Stromal cell of bone marrow (primary cell): ENCODE results near the gene MYOD1.
A peak's percentile ranks its signal among the peaks of the same experiment; 100 is the strongest.

ENCODE experiments used
- DNase-seq: peaks from one replicate; pipeline ENCODE4 v3.0.0-alpha.2; 2012; ENCODE audit warnings: low read depth

The MYOD1 gene

DNA sequence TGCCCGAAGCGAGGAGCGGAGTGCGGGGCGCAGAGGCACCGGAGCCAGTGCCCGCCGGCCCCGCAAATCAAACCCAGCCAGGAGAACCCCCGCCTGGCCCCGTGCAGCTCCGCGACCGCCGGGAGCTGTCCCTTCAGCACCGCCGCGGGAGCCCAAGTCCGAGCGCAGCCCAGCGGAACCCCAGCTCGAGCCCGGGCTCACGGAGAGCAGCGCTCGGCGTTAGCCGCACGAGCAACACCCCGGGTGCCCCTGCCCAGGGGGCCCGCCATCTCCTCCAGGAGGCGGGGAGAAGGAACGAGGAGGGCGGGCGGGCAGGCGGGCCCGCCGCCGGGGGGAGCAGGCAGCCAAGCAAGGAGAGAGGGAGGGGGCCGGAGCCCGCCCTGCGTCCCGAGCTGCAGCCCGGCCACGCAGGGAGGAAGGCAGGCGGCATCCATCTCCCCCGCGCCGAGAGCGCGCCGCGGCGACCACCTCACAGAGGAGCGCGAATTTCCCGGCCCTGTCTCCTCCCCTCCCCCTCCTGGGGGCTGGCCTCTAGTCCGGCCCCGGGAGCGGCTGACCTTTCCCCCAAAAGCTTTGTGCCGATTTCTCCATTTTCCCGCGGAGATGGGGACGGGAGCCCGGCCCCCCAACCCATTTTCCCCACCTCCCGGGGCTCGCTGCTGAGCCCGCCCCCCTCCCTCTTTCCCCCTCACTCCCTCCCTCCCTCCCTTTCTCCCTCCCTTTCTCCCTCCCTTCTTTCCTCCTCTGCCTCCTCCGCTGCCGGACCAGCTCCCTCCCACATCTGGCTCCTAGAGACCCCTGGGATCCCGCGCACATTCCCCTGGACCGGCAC lies 15.8 kb downstream of the MYOD1 start:
- peak; percentile 41 for DNase-seq

DNA sequence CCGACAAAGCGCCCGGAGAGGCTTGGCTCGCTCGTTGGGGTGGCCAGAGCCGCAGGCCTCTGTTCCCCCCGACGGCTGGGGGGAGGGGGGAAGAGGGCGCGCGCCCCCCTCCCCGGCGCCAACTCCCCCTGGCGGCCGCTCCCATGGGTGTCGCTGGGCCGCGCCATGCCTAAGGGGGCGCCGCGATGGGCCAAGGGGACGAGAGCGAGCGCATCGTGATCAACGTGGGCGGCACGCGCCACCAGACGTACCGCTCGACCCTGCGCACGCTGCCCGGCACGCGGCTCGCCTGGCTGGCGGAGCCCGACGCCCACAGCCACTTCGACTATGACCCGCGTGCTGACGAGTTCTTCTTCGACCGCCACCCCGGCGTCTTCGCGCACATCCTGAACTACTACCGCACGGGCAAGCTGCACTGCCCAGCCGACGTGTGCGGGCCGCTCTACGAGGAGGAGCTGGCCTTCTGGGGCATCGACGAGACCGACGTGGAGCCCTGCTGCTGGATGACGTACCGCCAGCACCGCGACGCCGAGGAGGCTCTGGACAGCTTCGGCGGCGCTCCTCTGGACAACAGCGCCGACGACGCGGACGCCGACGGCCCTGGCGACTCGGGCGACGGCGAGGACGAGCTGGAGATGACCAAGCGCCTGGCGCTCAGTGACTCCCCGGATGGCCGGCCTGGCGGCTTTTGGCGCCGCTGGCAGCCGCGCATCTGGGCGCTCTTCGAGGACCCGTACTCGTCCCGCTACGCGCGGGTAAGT lies 16.6 kb downstream of the MYOD1 start:
- no peak for DNase-seq

DNA sequence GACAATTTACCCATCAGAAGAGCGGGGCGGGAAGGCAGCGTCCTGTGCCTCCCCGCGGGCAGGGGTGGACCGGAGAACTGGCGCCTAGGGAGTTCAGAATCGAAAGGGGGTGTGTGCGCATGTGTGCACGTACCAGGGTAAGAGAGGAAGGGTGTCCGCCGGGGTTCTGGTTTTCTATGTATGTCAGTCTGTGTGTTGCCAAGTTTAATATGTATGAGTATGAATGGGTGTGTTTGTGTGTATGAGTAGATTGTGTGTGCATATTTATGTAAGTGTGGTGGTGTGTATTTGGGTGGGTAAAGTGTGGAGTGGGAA lies 17.2 kb downstream of the MYOD1 start:
- no peak for DNase-seq

- no peak for DNase-seq
Measured at GRCh38 chr11:17736930-17737817, 17.8 kb downstream of the MYOD1 start.

DNA sequence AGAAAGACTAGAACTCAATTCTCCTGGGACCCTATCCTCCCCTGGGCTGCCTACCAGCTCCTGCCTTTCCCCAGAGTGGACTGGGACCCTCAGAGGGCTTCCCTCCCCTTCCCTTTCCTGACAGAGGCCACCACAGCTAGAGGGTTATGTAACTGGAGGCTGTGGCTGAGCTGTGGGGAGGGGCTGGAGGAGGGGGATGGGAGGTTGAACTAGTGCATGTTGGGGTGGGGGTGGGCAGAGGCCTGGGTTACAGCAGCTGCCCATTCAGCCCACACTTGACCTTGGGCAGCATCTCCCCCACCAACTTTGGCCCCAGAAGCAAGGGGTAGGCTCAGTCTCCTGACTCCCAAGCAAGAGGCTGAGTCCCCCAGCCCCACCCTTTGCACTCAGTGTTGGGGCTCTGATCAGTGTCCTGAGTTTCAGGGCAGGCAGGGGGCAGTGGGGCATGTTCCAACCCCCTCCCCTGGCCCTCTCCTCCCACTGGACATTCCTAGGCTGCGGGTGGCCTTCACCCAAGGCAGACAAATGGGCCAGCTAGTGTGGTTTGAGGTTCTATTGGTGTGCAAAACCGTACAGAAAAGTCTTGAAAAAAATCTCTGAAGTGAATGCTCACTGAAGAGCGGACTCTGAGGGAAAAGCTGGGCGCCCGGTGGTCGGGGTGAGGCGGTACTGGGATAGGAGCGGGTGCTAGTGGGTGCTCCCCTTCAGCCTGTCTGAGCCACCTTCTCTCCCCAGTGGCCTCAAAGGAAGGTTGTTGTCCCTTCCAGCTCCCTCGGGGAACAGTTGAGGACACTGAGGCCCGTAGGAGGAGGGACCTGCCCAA lies 19.0 kb downstream of the MYOD1 start:
- no peak for DNase-seq

DNA sequence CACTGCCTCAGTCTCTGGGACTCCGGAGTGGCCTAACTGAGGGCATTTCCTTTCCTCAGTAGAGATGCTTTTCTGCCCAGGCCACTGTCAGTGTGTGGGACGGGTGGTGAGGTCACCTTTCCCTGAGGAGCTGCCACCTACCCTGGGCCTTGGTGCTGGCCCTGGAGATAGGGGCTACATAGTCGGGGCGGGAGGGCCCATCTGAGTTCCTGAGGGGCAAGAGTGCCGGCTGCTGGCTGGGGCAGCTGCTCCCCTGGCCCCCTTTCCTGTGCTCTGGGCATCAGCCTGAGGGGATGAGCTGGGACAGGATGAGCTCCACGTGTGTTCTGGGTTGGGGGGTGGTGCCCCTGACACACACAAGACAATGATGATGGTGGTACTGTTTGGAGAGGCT lies 20.6 kb downstream of the MYOD1 start:
- DNase-seq, result no peak

- no peak for DNase-seq
Measured at GRCh38 chr11:17740649-17741235, 21.4 kb downstream of the MYOD1 start.

DNA sequence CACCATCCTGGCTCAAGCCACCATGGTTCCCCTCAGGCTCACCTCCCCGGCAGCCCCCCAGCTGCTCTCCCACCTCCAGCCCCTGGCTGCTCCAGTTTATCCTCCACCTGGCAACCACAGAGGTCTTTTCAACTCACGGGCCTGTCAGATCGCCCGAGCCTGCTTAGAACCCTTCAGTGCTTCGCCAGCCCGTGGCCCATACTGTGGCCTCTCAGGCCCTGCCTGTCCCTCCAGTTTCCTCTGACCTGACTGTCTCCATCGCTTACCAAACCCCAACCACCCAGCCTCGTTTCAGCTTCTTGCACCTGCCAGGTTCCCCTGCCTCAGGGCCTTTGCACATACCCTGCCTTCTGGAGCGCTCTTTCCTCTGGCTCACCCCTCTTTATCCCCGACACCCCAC lies 22.1 kb downstream of the MYOD1 start:
- no peak for DNase-seq

DNA sequence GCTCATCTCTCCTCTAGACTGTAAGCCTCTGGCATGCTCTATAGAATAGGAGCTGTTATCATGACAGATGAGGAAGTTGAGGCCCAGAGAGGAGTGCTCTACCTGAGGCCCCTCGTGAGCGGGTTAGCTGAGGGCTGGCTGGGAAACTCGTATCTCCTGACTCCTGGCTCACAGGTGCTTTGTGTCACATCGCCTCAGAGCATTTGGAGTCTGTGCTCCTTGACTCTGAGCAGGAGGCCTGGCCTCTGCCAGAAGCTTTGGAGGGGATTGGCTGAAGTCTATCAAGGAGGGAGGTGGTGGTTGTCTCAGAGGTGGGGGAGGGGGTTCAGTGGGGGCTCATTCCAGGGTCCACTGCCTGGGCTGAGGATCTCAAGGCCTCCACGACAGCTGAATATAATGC lies 22.6 kb downstream of the MYOD1 start:
- no peak for DNase-seq

DNA sequence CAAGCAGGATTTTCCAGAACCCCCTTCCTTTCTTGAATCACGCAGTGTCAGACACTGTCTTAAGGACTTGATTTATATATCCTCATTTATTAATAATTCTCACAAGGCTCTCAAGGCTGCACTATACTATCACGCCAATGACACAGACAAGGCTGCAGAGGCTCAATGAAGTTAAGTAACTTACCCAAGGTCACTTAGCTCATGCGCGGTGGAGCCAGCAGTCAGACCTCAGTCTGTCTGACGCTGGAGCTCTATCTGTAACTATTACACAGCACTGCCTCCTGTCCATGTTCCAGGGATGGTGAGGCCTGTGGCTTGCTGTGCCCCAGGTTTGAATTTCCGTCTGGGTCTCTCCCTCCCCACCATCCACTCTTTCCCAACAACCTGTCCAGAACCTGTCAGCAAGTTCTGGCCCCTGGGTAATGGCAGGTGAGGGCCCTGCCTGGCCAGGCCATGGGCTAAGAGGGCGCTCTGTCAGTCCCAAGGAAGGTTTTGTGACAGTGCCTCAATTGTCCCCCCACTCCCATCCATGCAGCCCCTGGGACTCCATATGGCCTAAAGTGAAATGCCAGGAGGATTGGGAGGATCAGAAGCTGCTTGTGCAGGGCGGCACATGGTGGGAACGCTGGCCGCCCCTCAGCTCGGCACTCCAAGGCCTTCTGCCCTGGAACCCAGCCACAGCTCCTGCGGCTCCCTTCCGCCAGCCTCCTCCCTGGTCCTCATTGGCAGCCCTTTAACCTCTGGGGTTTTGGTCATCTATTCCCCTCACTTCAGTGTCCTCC lies 23.8 kb downstream of the MYOD1 start:
- no peak for DNase-seq

DNA sequence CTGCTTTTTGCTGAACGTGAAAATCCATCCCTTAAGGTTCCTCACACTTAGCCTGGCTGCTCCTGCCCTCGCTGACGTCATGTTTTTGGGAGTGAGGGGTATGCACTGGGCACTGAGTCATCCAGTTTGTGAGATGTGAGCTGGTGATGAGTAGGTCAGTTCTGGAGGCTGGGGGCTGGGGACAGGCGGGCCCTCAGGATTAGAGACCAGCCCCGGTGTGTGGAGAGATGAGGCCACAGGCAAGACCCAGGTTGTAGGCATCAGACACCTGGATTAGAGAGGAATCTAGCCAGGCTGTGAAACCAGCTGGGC lies 24.4 kb downstream of the MYOD1 start:
- peak; percentile 13 for DNase-seq

- peak; percentile 13 for DNase-seq
Measured at GRCh38 chr11:17744151-17744940, 25.0 kb downstream of the MYOD1 start.

DNA sequence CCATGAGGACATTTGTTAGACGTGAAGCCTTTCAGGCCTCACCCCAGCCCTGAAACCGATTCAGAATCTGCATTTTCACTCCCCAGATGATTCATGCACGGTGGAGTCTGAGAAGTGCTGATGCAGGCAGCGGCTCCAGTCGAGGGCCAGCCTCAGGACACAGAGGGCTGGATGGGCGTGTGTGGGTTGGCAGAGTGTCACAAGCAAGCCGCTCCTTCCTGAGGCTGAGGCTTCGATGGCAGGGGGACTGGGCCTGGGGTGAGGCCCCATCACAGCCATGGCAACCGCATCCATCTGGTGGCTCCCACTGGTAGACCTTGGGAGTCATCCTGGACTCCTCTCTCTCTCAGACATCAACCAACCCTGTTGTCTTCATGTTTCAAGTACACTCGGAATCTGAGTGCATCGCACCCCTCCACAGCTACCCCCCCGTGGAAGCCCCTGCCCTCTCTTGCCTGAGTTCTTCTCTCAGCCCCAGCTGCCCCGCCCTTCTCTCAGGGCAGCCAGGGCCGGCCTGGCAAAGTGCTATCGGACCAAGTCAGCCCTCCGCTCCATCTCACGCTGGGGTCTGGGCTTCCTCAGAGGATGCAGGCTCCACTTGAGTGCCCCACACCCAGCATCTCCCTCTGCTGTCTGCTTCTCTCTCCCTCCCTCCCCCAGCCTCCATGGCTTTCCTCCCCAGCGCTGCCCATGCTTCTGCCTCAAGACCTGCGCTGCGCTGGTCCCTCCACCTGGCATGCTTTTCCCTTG lies 25.8 kb downstream of the MYOD1 start:
- DNase-seq, result no peak

- no peak for DNase-seq
Measured at GRCh38 chr11:17746096-17746495, 26.7 kb downstream of the MYOD1 start.

- DNase-seq, result no peak
Measured at GRCh38 chr11:17747131-17747955, 28.0 kb downstream of the MYOD1 start.

GRCh38 chr11:17748044-17748443 lies 28.7 kb downstream of the MYOD1 start:
- DNase-seq, result no peak

- DNase-seq, result no peak
Measured at GRCh38 chr11:17748761-17749721, 29.7 kb downstream of the MYOD1 start.
